GM12872 (cell line): ENCODE results near the gene CENPP.

Experiments
- CTCF ChIP-seq: IDR thresholded peaks from 3 replicates; pipeline ENCODE4 v1.5.1; 2011; ENCODE audit warnings: low read depth, mild to moderate bottlenecking, low read length, moderate library complexity; ENCODE audit not compliant: insufficient read depth

Gene CENPP

GRCh38 chr9:92616199-92616641 is 290.5 kb downstream of the CENPP start:
- no peak for TF ChIP-seq CTCF

- TF ChIP-seq CTCF, result no peak
Measured at GRCh38 chr9:92616655-92617111, 290.9 kb downstream of the CENPP start.

- TF ChIP-seq CTCF, result no peak
Measured at GRCh38 chr9:92617195-92617813, 291.6 kb downstream of the CENPP start.

- TF ChIP-seq CTCF, result no peak
Measured at GRCh38 chr9:92617951-92618510, 292.3 kb downstream of the CENPP start.

- TF ChIP-seq CTCF, result no peak
Measured at GRCh38 chr9:92618633-92619225, 293.0 kb downstream of the CENPP start.

- no peak for TF ChIP-seq CTCF
Measured at GRCh38 chr9:92619601-92620300, 294.0 kb downstream of the CENPP start.

GRCh38 chr9:92620845-92621244 is 295.1 kb downstream of the CENPP start:
- TF ChIP-seq CTCF, result no peak
